Fibroblast of gingiva (primary cell): ENCODE data around the gene SLC25A43.
"Not testable (repeated sequence)": the region's sequence is repeated elsewhere in the genome, so short reads cannot be mapped to it uniquely, and the experiment has no call there.

ENCODE experiments used
- DNase-seq: peaks from one replicate; pipeline ENCODE4 v3.0.0-alpha.2; 2011; ENCODE audit warnings: low read depth

SLC25A43 gene

GRCh38 chrX:119407681-119408080 is 8.5 kb downstream of the SLC25A43 start:
- DNase-seq = no peak

- peak; percentile 88 for DNase-seq
Observed at GRCh38 chrX:119410027-119410819, 11.1 kb downstream of the SLC25A43 start.

GRCh38 chrX:119410854-119411253 is 11.7 kb downstream of the SLC25A43 start:
- no peak for DNase-seq

GRCh38 chrX:119411959-119412358 is 12.8 kb downstream of the SLC25A43 start:
- no peak for DNase-seq

- DNase-seq = no peak
Observed at GRCh38 chrX:119417376-119417775, 18.2 kb downstream of the SLC25A43 start.

GRCh38 chrX:119417842-119418241 is 18.7 kb downstream of the SLC25A43 start:
- DNase-seq = no peak

- no peak for DNase-seq
Observed at GRCh38 chrX:119419146-119419545, 20.0 kb downstream of the SLC25A43 start.

GRCh38 chrX:119419898-119420297 is 20.8 kb downstream of the SLC25A43 start:
- no peak for DNase-seq

GRCh38 chrX:119421016-119421705 is 22.0 kb downstream of the SLC25A43 start:
- DNase-seq = no peak

GRCh38 chrX:119423631-119424030 is 24.5 kb downstream of the SLC25A43 start:
- DNase-seq = no peak

GRCh38 chrX:119424999-119425398 is 25.9 kb downstream of the SLC25A43 start:
- DNase-seq = no peak

- DNase-seq = peak; percentile 2
Observed at GRCh38 chrX:119427024-119427794, 28.1 kb downstream of the SLC25A43 start.

- DNase-seq = no peak
Observed at GRCh38 chrX:119427795-119428185, 28.7 kb downstream of the SLC25A43 start.

GRCh38 chrX:119429471-119429870 is 30.3 kb downstream of the SLC25A43 start:
- DNase-seq = no peak

- not testable (repeated sequence) for DNase-seq
Observed at GRCh38 chrX:119441295-119441694, 42.2 kb downstream of the SLC25A43 start.

- DNase-seq = no peak
Observed at GRCh38 chrX:119442286-119442685, 43.1 kb downstream of the SLC25A43 start.

GRCh38 chrX:119453202-119453601 is 54.1 kb downstream of the SLC25A43 start:
- DNase-seq = no peak

GRCh38 chrX:119455264-119455663 is 56.1 kb downstream of the SLC25A43 start:
- peak; percentile 2 for DNase-seq

- no peak for DNase-seq
Observed at GRCh38 chrX:119459181-119459580, 60.0 kb downstream of the SLC25A43 start.

- no peak for DNase-seq
Observed at GRCh38 chrX:119465555-119465954, 66.4 kb downstream of the SLC25A43 start.

GRCh38 chrX:119466970-119467369 is 67.8 kb downstream of the SLC25A43 start:
- DNase-seq = no peak

- DNase-seq = no peak
Observed at GRCh38 chrX:119467433-119467832, 68.3 kb downstream of the SLC25A43 start.
